Superior temporal gyrus (tissue), 1 donor: Measurements from ENCODE around the gene RFT1.

ENCODE experiments used
- DNase-seq: peaks from one replicate; pipeline ENCODE4 v3.0.0-alpha.2; 2016; ENCODE audit errors: extremely low spot score

Gene RFT1

GRCh38 chr3:53126601-53127000, 3.6 kb downstream of the RFT1 start:
- no peak for DNase-seq

- no peak for DNase-seq
Measured at GRCh38 chr3:53123953-53124352, 6.3 kb downstream of the RFT1 start.

- DNase-seq = no peak
Measured at GRCh38 chr3:53123510-53123909, 6.7 kb downstream of the RFT1 start.

GRCh38 chr3:53122933-53123305, 7.3 kb downstream of the RFT1 start:
- DNase-seq = no peak

GRCh38 chr3:53122255-53122932, 7.8 kb downstream of the RFT1 start:
- no peak for DNase-seq

GRCh38 chr3:53120336-53120735, 9.9 kb downstream of the RFT1 start:
- DNase-seq = no peak

- no peak for DNase-seq
Measured at GRCh38 chr3:53116956-53117355, 13.3 kb downstream of the RFT1 start.

- DNase-seq = no peak
Measured at GRCh38 chr3:53114412-53115074, 15.7 kb downstream of the RFT1 start.

GRCh38 chr3:53114011-53114400, 16.2 kb downstream of the RFT1 start:
- peak; percentile 95 for DNase-seq

GRCh38 chr3:53113293-53114010, 16.8 kb downstream of the RFT1 start:
- no peak for DNase-seq

- no peak for DNase-seq
Measured at GRCh38 chr3:53111822-53112221, 18.4 kb downstream of the RFT1 start.

GRCh38 chr3:53109891-53110771, 20.1 kb downstream of the RFT1 start:
- no peak for DNase-seq

GRCh38 chr3:53109190-53109589, 21.0 kb downstream of the RFT1 start:
- no peak for DNase-seq

- no peak for DNase-seq
Measured at GRCh38 chr3:53104762-53105161, 25.5 kb downstream of the RFT1 start.

GRCh38 chr3:53103397-53104296, 26.6 kb downstream of the RFT1 start:
- DNase-seq = no peak

GRCh38 chr3:53102601-53103147, 27.6 kb downstream of the RFT1 start:
- no peak for DNase-seq

- no peak for DNase-seq
Measured at GRCh38 chr3:53101956-53102355, 28.3 kb downstream of the RFT1 start.

GRCh38 chr3:53100818-53101466, 29.3 kb downstream of the RFT1 start:
- DNase-seq = no peak

GRCh38 chr3:53097887-53098286, 32.3 kb downstream of the RFT1 start:
- no peak for DNase-seq

- no peak for DNase-seq
Measured at GRCh38 chr3:53092942-53093341, 37.3 kb downstream of the RFT1 start.
